Peyer's patch (tissue), 4 donors: ENCODE results near the gene DOCK8.

Experiments
- CTCF ChIP-seq, 6 experiments: fragments of 450-650 bp in 4 of 6; fragments of 200-600 bp in 2 of 6; sonication (generic) in 1 of 6; IDR thresholded peaks; one replicate each; pipeline ENCODE4 v1.5.1; 2017 to 2019; ENCODE audit warnings: antibody characterized with exemption in 6 of 6, mild to moderate bottlenecking in 3 of 6, moderate library complexity in 1 of 6
- POLR2A ChIP-seq, 2 donors: fragments of 450-650 bp; IDR thresholded peaks; one replicate each; pipeline ENCODE4 v1.5.1; 2017; ENCODE audit warnings: antibody characterized with exemption in 2 of 2, mild to moderate bottlenecking in 2 of 2, moderate library complexity in 2 of 2

- TF ChIP-seq POLR2A (IDR thresholded peaks at IDR 0.05) (no peak), CTCF (IDR thresholded peaks at IDR 0.05) (no peak)
Measured at GRCh38 chr9:404234-404633, 189.6 kb downstream of the DOCK8 start.
